Ascending aorta (tissue), 2 donors: Measurements from ENCODE around the gene SRGAP3. TPM values are rescaled to one million over a fixed set of nuclear protein-coding genes. Genes with fewer than 3 reads are reported as not detected.
A peak's percentile ranks its signal among the peaks of the same experiment; 100 is the strongest.

Experiments used
- DNase-seq, 2 donors: peaks; one replicate each; pipeline ENCODE4 v3.0.0-alpha.2; 2019; ENCODE audit warnings: low spot score in 2 of 2
- H3K27ac ChIP-seq, 2 donors: fragments of 200-600 bp; sonication (generic); one replicate each; pipeline ENCODE4 v1.5.1; 2016 to 2017; ENCODE audit warnings: mild to moderate bottlenecking in 1 of 2
- H3K27me3 ChIP-seq: fragments of 200-600 bp; sonication (generic); one replicate; pipeline ENCODE4 v1.5.1; 2017
- H3K36me3 ChIP-seq, 2 donors: fragments of 200-600 bp; sonication (generic); one replicate each; pipeline ENCODE4 v1.5.1; 2016
- H3K4me1 ChIP-seq, 2 donors: fragments of 200-600 bp; sonication (generic); one replicate each; pipeline ENCODE4 v1.5.1; 2016 to 2017; ENCODE audit warnings: mild to moderate bottlenecking in 1 of 2
- H3K4me3 ChIP-seq, 2 donors: fragments of 200-600 bp; sonication (generic); one replicate each; pipeline ENCODE4 v1.5.1; 2016 to 2017; ENCODE audit warnings: mild to moderate bottlenecking in 1 of 2
- H3K9me3 ChIP-seq, 2 donors: fragments of 200-600 bp; sonication (generic); one replicate each; pipeline ENCODE4 v1.5.1; 2016
- CTCF ChIP-seq, 3 experiments: fragments of 200-600 bp in 2 of 3; fragments of 450-650 bp in 1 of 3; sonication (generic) in 2 of 3; IDR thresholded peaks; one replicate each; pipeline ENCODE4 v1.5.1; 2016 to 2019; ENCODE audit warnings: antibody characterized with exemption in 3 of 3, mild to moderate bottlenecking in 1 of 3, moderate library complexity in 1 of 3
- intact Hi-C: fragments of 100-400 bp; cut with DNase I; formaldehyde crosslinking; loops from one replicate; pipeline ENCODE4 v1.15.1; 2023
- total RNA-seq: library from RNA; depleted of rRNA; stranded (reverse); fragments of >200 nt; gene quantifications from one replicate; pipeline ENCODE4 v1.1.0, GENCODE V29; 2016

The SRGAP3 gene
- total RNA-seq, 1 donor from 2014 or later, result 1.6 TPM

GRCh38 chr3:9032231-9032777 is 217.1 kb downstream of the SRGAP3 start:
- Histone ChIP-seq H3K36me3 (no peaks in the 10 kb centered on the region), H3K4me1 (peaks cover 0 to 7% of the 10 kb centered on the region in 2 donors), H3K27me3 (no peaks in the 10 kb centered on the region), H3K4me3 (no peak overlapping the region), H3K27ac (no peak overlapping the region), H3K9me3 (no peaks in the 10 kb centered on the region)
- TF ChIP-seq CTCF (IDR thresholded peaks at IDR 0.05), result no peak
- intact Hi-C loops, result no loop called here
- DNase-seq, result no peak

GRCh38 chr3:9030034-9030433 is 219.4 kb downstream of the SRGAP3 start:
- DNase-seq, result peak in 1 of 2 donors; percentile 19
- Histone ChIP-seq H3K27me3 (no peaks in the 10 kb centered on the region), H3K4me3 (no peak overlapping the region), H3K36me3 (no peaks in the 10 kb centered on the region), H3K4me1 (peaks cover 0 to 2% of the 10 kb centered on the region in 2 donors), H3K27ac (no peak overlapping the region), H3K9me3 (no peaks in the 10 kb centered on the region)
- intact Hi-C loops, result no loop called here
- TF ChIP-seq CTCF (IDR thresholded peaks at IDR 0.05), result no peak

- no peaks in the 10 kb centered on the region for H3K27me3 ChIP-seq
- H3K4me3 ChIP-seq, result no peak overlapping the region
- intact Hi-C loops, result no loop called here
- H3K4me1 ChIP-seq, result peaks cover 0 to 2% of the 10 kb centered on the region in 2 donors
- no peak for TF ChIP-seq CTCF (IDR thresholded peaks at IDR 0.05)
- no peaks in the 10 kb centered on the region for H3K36me3 ChIP-seq
- no peaks in the 10 kb centered on the region for H3K9me3 ChIP-seq
- peak in 1 of 2 donors; percentile 79 for DNase-seq
- no peak overlapping the region for H3K27ac ChIP-seq
These were observed 221.3 kb downstream of the SRGAP3 start for GRCh38 chr3:9028134-9028533.

- H3K4me1 ChIP-seq, result peaks cover 0 to 2% of the 10 kb centered on the region in 2 donors
- H3K27ac ChIP-seq, result no peak overlapping the region
- intact Hi-C loops, result no loop called here
- DNase-seq, result no peak
- no peak overlapping the region for H3K4me3 ChIP-seq
- no peak for TF ChIP-seq CTCF (IDR thresholded peaks at IDR 0.05)
- H3K36me3 ChIP-seq, result no peaks in the 10 kb centered on the region
- no peaks in the 10 kb centered on the region for H3K27me3 ChIP-seq
- H3K9me3 ChIP-seq, result no peaks in the 10 kb centered on the region
These were observed 223.0 kb downstream of the SRGAP3 start for GRCh38 chr3:9026320-9027045.

- Histone ChIP-seq H3K36me3 (no peaks in the 10 kb centered on the region), H3K4me3 (no peak overlapping the region), H3K9me3 (no peaks in the 10 kb centered on the region), H3K4me1 (peaks cover 0 to 2% of the 10 kb centered on the region in 2 donors), H3K27ac (no peak overlapping the region), H3K27me3 (no peaks in the 10 kb centered on the region)
- no peak for TF ChIP-seq CTCF (IDR thresholded peaks at IDR 0.05)
- intact Hi-C loops, result no loop called here
- no peak for DNase-seq
These were observed 225.1 kb downstream of the SRGAP3 start for GRCh38 chr3:9024341-9024740.
